Fibroblast of the conjunctiva (primary cell): ENCODE measurements around the gene CC2D1A.

ENCODE experiments used
- DNase-seq: peaks from one replicate; pipeline ENCODE4 v3.0.0-alpha.2; 2010; ENCODE audit warnings: low read depth

Gene CC2D1A

DNA sequence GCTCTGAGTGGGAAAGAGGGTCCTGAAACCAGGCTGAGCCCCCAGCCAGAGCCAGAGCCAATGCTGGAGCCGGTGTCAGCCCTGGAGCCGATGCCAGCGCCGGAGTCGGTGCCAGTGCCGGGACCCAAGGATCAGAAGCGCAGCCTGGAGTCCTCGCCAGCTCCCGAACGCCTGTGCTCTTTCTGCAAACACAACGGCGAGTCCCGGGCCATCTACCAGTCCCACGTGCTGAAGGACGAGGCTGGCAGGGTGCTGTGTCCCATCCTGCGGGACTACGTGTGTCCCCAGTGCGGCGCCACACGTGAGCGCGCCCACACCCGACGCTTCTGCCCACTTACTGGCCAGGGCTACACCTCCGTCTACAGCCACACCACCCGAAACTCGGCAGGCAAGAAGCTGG is 28.7 kb upstream of the CC2D1A start:
- DNase-seq, result no peak

DNA sequence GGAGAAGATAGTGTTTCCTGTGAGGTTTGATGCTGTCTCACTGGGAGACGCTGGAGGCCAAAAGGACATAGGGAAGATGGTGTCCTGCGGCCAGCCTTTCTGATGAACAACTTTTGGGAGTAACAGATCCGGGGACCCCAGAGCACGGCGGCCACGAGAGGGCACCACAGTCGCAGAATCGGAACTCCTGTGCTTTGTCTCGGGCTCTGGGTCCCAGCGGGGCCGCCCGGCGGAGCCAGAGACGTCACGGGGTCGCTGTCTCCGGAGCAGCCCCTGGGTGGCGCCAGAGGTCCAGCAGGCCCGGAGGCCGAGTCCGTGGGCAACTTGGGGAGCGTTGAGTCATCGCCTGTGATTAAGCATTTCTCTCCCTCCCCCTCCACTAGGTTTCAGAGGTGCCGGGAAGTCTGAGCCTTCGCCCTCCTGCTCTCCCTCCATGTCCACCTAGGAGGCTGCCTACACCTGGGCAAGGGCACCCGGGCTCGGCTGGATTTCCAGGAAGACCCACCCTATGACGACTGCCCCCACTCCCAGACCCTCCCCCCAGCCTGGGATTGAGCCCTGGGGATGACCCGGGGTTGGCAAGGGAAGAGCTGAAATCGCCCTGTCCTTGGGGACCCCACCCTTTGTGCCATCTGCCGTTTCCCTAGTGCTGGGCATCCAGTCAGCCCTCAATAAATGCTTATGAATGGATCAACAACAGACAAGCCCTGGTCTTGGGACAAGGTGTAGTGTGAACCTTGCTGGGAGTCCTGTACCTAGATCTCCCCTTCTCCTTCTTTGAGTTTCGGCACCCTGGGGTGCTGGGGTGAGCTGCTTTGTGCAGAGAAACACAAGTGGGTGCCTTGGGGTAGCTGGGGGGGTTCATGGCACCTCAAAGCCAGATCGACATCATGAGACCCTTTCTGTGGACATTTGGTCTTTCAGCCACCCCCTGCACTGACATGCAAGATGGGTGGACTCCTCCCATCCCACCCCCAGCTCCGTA is 25.6 kb upstream of the CC2D1A start:
- peak; percentile 92 for DNase-seq

DNA sequence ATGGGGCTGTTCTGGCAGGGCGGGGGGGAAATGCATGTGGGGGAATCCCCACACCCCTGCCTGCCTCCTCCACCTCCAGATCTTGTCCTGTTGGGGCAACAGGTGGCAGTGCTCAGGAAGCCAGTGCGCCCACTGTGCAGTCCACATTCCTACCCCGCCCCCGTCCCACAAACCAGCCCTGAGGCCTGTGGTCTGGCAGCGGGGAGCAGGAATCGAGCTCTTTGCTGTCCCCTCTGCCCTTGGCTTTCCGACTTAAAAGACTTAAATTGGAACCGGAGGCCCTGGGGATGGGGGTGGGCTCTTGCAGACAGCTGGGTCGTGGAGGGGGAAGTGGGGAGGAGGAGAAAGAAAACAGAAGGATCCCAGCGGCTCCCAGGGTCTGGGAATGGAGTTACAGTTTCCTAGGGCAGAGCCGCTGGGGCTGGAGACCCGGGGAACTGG is 24.7 kb upstream of the CC2D1A start:
- no peak for DNase-seq

DNA sequence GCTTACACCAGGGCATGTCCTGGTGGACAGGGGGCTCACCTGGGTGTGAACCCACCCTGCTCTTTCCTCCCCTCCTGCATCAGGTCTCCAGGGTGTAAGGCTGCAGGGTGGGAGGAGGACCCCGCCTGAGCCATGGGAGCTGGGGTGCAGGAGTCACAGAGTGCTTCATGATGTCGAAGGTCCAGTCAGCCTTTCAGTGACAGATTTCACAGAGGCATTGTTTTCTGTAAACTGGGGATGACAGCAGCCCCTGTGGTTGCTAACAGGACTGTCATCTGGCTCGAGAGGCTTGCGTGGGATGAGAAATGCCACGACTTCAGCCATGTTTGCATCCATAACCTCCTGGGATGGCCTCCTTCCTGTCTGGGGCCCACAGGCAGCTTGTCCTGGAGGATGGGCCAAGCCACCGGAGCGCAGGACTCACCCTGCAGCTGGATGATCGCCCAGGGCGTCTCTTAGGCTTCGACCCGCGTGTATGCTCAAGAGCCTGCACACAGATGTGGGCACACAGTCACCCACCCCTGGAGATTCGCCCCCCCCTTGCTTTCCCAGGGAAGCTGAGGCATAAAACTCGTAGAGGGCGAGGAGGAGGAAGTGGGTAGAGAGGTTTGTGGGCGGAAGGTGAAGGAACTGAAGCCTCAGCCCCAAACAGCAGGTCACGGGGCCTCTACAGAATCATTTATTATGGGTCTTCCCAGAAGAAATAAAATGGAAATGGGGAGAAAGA is 24.1 kb upstream of the CC2D1A start:
- no peak for DNase-seq

DNA sequence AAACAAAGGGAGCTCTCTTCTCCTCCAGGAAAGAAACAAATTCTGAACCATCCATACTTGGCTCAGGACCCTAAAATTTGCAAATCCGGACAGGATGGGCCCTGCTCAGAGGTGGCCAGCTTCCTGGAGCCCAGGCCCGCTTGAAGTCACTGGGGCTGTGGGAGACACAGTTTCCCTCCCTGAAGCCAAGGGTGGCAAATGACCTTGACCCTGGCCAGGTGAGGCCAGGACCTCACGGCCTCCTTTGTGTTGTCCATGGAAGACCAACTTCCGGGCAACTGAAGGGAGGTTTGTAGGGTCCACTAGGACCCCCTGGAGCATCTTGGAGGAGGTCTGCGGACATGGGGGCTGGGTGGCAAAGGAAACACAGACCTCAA is 23.6 kb upstream of the CC2D1A start:
- no peak for DNase-seq

DNA sequence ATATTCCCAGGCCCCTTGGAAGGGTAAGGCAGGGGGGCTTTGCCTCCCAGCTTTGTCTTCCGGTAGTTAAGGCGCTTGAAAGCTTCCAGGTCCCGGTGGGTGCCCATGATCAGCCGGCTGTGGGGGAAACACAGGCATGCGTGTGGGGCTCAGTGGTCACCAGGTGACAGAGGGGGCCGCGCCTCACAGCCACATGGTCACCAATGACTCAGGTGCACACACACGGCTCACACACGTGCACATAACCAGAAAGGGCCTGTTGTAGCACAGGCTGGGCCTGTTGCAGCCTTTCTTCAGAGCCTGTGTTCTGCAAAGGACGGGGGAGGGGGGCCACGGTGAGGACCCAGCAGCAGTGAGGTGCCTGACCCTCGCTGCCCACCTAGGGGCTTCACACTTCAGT is 23.2 kb upstream of the CC2D1A start:
- no peak for DNase-seq

DNA sequence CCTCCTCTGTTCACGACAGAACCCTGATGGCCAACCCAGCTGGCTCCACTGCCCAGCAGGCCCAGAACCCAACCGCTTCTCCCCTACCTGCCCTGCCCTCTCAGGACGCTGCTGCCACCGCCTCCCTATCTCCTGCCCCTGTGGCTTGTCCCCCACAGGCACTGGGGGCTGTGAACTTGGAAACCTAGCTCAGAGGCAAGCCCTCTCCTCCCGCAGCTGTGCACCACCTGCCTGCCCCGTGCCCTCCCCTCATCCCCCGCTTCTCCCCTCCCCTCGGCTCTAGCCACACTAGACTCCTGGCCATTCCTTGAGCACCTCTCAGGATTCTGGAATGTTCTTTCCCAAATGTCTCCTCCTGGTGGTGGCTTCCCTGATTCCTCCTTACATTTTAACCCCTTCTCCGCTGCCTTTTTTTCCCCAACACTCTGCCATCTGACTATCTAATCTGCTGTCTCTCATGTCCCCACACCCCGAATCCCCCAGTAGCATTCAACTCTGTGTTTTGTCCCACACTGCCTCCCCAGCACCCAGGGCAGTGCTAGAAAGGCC is 22.4 kb upstream of the CC2D1A start:
- no peak for DNase-seq

DNA sequence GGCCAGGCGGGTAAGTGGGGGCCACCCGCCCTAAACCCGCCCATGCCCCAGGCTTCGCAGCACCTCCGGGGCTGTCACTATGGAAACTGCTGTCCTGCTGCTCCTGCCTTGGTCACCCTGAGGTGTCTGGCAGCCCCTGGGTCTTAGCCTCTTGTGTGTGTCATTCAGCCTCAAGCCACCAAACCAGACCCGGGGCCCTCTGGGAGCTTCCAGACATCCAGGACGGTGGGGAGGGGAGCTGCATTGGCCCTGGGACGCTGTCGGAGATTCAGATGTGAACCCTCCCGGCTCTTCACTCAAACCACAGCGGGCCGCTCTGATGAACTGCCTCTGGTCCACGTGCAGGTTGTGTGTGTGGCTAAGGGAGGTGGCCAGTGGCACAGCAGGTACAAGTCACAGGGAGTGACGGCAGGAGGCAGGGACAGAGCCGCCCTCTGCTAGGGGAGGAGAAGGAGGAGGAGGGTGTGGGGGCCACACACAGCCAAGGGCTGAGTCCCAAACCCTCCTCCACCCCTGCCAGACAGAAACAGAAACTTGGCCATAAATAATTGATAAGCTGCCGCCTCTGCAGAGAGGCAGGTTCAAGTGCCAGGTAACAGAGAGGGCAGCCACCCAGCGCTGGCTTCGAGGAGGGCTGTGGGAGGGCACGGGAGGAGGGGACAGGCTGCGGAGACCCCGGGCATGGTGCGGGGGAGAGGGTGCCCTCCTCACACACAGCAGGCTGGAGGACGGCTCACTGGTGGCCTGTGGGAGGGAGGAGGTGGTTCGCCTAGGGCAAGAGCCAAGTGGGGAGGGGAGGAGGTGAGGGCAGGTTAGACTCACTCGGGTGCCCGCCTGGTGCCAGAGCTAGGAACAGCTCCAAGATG is 21.0 kb upstream of the CC2D1A start:
- no peak for DNase-seq

DNA sequence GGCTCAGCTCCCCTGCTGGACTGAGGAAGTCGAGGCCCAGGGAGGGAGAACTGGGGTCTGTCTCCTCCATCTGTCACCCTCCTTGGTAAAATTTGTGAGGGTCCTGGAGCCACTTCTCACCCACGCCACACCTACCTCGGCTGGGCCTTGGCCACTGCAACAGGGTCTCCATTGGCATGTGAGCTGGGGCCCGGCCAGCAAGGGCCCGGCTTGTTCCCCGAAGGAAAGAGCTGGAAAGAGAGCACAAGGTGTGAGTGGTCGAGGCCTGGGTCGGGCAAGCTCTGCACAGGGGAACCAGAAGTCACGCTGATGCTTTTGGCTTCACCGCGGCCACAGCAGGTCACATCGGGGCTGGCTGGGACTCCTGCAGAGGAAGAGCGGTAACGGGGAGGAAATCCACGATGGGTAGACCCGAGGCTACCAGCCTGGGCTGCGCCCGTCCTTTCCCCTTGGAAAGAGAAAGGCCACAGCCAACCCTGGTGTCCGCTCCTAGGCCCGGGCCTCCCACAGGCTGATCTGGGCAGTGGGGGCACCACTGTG is 20.1 kb upstream of the CC2D1A start:
- no peak for DNase-seq

DNA sequence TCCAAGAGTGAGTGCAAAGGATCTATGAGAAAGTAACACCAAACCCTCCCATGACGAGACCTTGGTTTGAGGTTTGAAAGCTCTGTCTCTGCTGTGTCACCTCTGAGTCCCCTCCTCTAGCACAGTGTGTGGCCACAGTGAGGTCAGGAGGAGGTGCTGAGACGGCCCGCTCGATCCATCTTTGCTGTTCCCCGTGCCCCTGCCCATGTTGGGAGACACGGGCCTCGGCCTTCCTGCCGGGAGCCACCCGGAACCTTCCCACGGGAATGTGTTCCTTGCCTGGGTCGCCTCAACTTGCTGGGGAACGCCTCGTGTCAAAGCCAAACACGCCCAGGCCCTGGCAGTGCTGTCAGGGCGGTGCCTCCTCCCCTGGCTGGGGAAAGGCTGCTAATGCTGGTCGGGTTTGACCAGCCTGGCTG is 19.0 kb upstream of the CC2D1A start:
- no peak for DNase-seq

DNA sequence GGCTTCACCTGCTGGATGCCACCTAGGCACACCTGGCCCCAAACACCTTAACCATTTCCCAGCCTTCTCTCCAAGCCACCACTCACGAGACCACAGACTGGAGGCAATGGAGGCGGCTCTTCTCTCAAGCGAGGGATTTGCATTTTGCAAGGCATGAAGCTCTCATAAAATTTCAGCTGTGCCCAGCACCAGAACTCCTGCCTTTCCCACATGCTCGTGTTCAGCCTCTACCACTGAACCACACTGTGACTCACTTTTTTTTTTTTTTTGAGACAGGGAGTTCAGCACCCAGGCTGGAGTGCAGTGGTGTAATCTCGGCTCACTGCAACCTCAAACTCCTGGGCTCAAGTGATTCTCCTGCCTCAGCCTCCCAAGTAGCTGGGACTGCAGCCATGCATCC is 18.5 kb upstream of the CC2D1A start:
- DNase-seq, result no peak

DNA sequence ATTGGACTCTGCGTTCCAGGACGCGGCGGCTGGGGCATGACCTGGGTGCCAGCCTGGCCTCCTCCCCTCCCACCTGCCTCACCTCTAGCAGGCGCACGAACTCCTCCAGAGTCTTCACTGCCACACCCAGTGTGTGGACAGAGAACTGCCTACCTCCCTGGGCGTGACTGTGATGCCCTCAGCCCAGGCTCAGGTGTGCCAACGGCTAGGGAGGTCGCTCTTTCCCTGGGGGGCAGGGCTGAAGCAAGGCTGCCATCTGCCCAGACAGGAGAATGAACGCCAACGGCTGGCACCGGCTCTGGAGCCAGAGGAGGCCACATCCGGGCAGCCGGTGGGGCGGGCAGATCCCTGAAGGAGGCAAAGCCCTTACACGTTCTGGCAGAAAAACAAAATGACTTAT is 17.7 kb upstream of the CC2D1A start:
- DNase-seq, result no peak

DNA sequence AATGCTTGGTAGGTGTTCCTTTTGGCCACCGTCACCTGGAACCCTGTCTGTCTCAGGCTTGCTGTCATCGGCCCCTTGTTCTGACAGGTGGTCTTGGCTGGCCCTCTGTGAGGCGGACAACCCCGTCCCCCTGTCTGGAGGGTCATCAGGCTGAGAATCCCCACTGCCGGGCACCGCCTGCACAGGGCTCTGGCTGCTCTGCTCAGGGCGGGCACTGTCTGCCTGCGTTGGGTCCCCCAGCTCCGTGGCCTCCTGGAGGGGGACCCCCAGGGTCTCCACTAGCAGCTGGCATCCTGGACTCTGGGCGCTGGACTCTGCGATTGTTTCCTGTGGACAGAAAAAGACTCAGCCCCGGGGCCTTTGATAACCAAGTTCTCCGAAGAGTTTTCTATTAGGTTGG is 15.9 kb upstream of the CC2D1A start:
- DNase-seq, result no peak

DNA sequence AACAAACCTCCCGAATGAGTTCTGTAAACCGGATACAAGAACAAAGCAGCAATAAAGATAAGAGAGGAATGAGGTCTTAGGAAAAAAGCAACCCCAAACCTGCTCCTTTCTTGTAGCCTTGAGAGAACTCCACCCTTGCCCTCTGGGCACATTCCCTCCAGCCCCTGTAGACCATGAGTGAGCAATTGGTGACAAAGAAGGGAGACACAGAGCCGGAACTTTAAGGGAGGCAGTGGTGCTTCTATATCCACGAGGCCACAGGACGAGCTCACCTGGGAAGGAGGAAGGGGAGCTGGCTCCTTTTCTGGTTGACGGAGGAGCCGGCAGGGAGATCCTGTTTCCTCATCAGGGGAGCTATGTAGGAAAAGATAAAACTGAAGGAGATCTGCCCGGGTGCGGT is 13.1 kb upstream of the CC2D1A start:
- DNase-seq, result no peak

DNA sequence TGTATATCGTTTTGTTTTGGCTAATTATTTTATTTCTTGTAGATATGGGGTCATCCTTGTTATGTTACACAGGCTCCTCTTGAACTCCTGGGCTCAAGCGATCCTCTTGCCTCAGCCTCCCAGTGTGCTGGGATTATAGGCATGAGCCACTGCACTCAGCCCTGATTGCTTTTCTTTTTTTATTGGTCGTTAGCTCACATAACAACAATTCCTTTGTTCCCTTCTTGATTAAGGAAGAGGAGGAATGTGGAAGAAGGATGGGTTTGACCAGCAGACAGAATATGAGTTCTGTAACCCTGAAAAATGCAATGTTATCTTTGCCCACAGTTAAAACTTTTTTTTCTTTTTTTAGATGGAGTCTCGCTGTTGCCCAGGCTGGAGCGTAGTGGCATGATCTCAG is 11.4 kb upstream of the CC2D1A start:
- no peak for DNase-seq

DNA sequence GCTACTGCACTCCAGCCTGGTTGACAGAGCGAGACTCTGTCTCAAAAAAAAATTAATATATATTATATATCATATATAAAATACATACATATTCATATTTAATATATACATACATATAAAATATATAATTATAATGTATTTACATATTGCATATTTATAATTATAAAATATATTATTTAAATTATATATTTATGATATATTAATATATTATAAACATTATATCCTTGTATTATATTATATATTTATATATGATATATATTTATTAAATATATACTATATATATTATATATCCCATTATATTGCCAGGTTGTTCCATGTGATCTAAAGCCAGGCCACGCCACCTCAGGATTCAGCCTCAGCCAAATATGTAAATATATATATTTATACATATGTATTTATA is 9.8 kb upstream of the CC2D1A start:
- DNase-seq, result no peak

DNA sequence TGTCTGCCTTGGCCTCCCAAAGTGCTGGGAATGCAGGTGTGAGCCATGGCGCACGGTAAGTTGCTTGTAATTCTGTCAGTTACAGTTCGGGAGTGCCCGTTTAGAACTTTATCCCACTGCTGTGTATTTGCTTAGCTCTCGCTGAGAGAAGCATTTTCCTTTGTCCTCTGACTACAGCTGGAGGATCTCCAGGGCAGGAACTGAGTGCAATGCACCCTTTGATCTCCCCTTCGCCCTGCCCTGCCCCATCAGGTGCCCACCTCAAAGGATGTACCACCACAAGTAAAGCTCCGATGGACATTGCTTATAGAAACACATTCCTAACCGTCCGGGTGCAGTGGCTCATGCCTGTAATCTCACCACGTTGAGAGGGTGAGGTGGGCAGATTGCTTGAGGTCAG is 6.6 kb upstream of the CC2D1A start:
- DNase-seq, result no peak

DNA sequence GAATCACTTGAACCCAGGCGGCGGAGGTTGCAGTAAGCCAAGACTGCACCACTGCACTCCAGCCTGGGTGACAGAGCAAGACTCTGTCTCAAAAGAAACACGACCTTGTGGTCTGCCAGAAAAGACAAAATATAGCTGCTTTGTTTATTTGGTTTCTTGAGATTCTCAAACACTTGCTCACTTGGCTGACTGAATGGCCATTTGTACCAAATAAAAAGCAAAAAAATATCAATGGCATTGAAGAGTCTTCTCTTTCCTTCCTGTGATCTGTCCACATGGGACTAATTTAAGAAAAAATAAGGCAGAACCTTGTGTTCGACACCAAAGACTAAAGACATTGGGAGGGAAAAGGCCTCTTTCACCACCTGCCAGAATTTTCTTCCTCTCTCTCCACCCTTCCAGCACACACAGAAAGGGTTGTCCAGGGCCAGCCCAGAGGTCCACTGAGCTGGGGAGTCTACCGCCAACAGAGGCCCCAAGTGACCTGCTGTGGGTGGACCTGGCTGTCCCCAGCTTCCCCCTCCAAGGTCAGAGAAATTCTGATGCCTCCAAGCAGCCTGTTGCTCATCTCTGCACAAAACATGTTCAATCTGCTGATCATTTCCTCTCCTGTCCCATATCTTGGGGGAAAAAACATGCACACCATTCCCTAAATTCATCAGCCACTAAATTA is 6.0 kb upstream of the CC2D1A start:
- DNase-seq, result no peak

DNA sequence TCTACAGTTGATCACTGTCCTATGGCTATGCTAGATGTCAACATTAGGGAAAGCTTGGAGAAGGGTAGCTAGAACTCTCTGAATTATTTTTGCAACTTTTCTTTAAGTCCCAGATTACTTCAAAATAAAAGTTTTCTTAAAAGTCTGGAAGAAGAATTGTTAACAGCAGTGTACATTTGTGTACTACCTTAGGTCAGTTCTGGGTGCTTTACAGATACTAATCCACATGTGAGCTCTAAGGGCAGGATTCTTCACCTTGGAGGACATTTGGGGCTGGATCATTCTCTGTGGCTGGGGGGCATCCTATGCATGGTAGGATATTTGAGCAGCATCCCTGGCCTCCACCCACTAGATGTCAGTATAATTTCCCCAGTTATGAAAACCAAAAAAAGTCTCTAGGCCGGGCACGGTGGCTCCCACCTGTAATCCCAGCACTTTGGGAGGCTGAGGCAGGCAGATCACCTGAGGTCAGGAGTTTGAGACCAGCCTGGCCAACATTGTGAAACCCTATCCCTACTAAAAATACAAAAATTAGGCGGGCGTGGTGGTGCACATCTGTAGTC is 2.9 kb upstream of the CC2D1A start:
- no peak for DNase-seq

DNA sequence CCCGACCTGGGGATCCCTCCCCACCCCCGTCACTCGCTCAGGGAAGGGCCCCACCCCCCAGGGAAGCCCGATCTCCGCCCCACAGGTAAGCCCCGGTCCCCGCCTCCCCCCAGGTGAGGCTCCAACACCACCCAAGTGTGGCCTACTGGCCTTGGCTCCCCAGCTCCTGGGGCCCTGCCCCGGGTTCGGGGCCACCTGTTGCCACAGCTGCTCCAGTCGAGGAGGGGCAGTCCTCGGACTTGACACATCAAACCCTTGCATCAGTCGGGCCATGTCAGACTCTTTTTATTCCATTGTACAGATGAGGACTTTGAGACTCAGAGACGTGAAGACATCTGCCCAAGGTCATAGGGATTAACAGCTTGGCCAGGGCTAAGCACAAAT is 512 bp downstream of the CC2D1A start:
- DNase-seq, result no peak

DNA sequence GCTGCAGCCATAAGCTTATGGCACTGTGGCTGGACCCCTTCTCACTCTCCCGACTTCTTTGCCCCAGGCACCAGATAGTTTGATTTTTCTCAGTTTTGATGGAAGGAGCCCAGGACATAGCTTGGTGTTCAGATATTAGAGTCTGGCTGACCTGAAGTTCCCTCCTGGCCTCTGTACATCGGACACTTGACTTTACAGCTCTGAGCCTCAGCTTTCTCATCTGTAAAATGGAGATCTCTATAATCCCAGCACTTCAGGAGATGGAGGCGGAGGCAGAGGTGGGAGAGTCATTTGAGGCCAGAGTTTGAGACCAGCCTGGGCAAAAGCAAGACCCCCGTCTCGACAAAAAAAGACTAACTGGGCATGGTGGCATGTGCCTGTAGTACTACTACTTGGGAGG is 909 bp downstream of the CC2D1A start:
- no peak for DNase-seq
